ENCODE measurements around the gene CDC26. TPM values are rescaled to one million over a fixed set of nuclear protein-coding genes. Genes with fewer than 3 reads are reported as not detected.
A peak's percentile ranks its signal among the peaks of the same experiment; 100 is the strongest.

The CDC26 gene
- 29.5 TPM for total RNA-seq
- long read RNA-seq, transcript CDC26-201 (4 exons, 872 nt) = major isoform, 16 of 29 reads
- long read RNA-seq, partial matches to known transcripts = 0 of 29 reads
- long read RNA-seq, other reads (novel, unspliced or antisense) = 13 of 29 reads

DNA sequence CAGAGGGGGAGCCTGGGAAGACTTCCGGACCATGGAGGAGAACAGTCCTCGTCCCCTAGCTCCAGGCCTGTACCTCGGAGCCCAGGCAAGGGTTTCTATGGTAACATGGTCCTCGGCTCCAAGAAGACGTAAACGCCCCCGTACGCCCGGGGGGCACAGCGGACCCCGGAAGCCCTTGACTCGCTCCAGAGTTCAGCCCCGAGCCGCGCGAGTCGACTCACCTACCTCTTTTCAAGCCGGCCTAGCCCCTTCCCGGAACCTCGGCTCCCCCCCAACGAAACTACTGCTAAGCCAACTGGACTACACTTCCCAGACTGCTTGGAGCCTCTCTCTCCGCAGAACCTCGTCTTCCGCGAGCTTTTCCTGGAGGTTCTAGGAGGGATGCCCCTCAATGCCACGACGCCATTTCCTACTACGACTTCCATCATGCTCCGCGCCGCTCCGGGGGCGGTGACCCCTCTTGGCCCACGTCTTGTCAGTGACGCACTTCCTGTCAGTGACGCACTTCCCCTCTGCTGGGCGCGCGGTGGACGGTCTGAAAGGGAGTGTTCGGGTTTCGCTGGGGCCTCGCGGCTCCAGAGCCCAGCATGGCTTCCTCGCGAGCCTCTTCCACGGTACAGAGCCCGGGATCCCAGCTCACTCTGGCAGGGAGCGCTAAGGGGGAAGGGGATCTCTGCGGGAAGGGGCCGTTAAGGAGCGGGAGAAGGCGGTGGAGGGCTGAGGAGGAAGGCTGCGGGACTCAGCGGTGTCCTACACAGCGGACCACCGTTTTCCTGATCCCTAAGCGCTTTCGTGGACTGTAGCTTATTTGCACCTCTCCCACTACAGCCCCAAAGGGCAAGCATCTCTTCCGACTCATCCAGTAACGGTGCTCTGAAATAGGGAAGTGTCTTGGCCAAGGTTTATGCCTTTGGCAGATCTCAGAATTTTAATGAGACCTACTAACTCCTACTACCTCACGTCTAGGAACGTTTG is at the start of gene CDC26, which contains the start of gene PRPF4:
TSS of gene CDC26 (minus strand) at position 416 of the 975 bp plus-strand sequence. CDS start 3,065 bp downstream, outside the sequence.
TSS of gene PRPF4 (plus strand) at position 502 of the 975 bp plus-strand sequence. CDS start at position 588, 86 bp downstream.
- H3K4me3 ChIP-seq = peak within 1 kb of the TSS; percentile 82
- H3K36me3 ChIP-seq = peaks cover 64% of the 10 kb centered on the region
- DNase-seq (peak; percentile 98), ATAC-seq (peak; percentile 98)
- peak within 1 kb of the TSS; percentile 93 for H3K27ac ChIP-seq
- peaks cover 10% of the 10 kb centered on the region for H3K4me1 ChIP-seq
- intact Hi-C loops (cut with DNase I) = loop anchor here (10.0 kb wide), 1 partner anchor 319 kb away; no protein-coding TSS in a partner anchor
- no peaks in the 10 kb centered on the region for H3K27me3 ChIP-seq
- no peak for TF ChIP-seq CTCF (IDR thresholded peaks at IDR 0.05)
- no peaks in the 10 kb centered on the region for H3K9me3 ChIP-seq

DNA sequence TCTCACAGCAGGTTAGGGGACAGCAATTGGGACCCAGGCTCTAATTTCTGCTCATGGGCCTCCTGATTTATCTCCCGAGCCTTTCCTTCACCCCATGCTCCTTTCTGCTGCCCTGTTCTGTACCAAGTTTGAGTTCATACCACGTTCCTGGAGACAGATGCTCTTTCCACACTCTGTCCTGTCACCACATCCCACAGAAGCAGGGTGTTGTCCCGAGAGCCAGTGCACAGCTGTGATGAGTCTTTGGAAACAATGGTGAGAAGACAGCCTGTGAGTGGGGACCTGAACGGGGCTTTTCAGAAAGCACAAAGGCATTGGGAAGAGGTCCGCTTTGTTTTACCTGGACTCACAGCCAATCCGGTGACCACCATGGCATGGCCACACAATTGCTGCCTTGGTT is 47.3 kb upstream of the CDC26 start:
- intact Hi-C loops (cut with DNase I) = no loop called here

GRCh38 chr9:113320051-113320450 is 44.7 kb upstream of the CDC26 start:
- no peak for DNase-seq
- H3K27ac ChIP-seq = no peak overlapping the region
- H3K4me1 ChIP-seq = no peaks in the 10 kb centered on the region
- intact Hi-C loops (cut with DNase I) = no loop called here
- peaks cover 5% of the 10 kb centered on the region for H3K36me3 ChIP-seq
- H3K9me3 ChIP-seq = no peaks in the 10 kb centered on the region
- H3K27me3 ChIP-seq = no peaks in the 10 kb centered on the region
- no peak for ATAC-seq
- H3K4me3 ChIP-seq = no peak overlapping the region
- no peak for TF ChIP-seq CTCF (IDR thresholded peaks at IDR 0.05)

More for the DNA sequence above, 47.3 kb upstream of the CDC26 start:
- H3K9me3 ChIP-seq = no peaks in the 10 kb centered on the region
- no peaks in the 10 kb centered on the region for H3K27me3 ChIP-seq
- DNase-seq = no peak
- no peak for TF ChIP-seq CTCF (IDR thresholded peaks at IDR 0.05)
- no peak overlapping the region for H3K27ac ChIP-seq
- no peak overlapping the region for H3K4me3 ChIP-seq
- no peak for ATAC-seq
- peaks cover 5% of the 10 kb centered on the region for H3K36me3 ChIP-seq
- H3K4me1 ChIP-seq = no peaks in the 10 kb centered on the region

DNA sequence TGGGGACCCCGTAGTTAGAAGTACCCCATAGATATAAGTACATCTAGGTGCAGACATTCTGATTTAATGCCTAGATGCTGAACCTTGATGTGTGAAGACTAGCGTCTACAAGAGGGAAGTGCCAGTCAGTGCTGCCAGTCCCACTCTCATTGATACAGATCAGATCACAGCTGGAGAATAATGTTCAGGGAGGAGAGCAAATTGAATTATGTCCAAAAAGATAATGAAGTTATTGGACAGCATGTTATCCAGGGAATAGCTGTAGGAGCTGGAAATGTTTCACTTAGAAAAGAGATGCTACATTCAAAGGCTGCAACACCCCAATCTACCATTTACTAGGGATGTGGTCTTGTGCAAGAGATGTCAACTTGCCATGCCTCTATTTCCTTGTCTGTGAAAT is 43.7 kb upstream of the CDC26 start:
- no peak for ATAC-seq
- no peaks in the 10 kb centered on the region for H3K9me3 ChIP-seq
- no peaks in the 10 kb centered on the region for H3K27me3 ChIP-seq
- TF ChIP-seq CTCF (IDR thresholded peaks at IDR 0.05) = no peak
- no peak overlapping the region for H3K4me3 ChIP-seq
- H3K36me3 ChIP-seq = peaks cover 5% of the 10 kb centered on the region
- intact Hi-C loops (cut with DNase I) = no loop called here
- no peak for DNase-seq
- H3K4me1 ChIP-seq = no peaks in the 10 kb centered on the region
- no peak overlapping the region for H3K27ac ChIP-seq

DNA sequence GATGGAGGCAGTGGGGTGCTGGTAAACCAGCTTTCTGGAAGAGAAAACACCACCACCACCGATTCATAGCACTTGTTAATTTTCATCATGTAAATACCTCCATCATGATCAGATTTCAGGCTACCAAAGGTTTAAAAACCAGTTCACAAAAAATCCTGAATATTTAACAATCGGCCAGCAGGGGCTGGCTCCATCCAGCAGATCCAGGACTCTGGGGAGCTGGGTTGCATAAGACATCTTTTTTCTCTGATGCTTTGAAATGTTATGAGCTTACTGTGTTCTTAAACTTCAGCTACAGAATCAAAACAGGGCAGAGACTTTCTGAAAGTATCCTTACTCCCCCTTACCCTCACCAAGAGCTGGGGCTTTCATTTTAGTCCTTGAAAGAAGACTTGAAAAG is 42.4 kb upstream of the CDC26 start:
- no peak for TF ChIP-seq CTCF (IDR thresholded peaks at IDR 0.05)
- H3K27ac ChIP-seq = no peak overlapping the region
- H3K4me1 ChIP-seq = no peaks in the 10 kb centered on the region
- no peak overlapping the region for H3K4me3 ChIP-seq
- DNase-seq = no peak
- no peaks in the 10 kb centered on the region for H3K27me3 ChIP-seq
- H3K36me3 ChIP-seq = peaks cover 5% of the 10 kb centered on the region
- H3K9me3 ChIP-seq = no peaks in the 10 kb centered on the region
- intact Hi-C loops (cut with DNase I) = no loop called here
- no peak for ATAC-seq

Measured in upper lobe of right lung (tissue), 1 donor.